Measurements from ENCODE around the gene UBE2R2. TPM values are rescaled to one million over a fixed set of nuclear protein-coding genes. Genes with fewer than 3 reads are reported as not detected.
"Not testable (repeated sequence)": the region's sequence is repeated elsewhere in the genome, so short reads cannot be mapped to it uniquely, and the experiment has no call there.

UBE2R2 gene
- total and polyA plus RNA-seq, 5 experiments from 2014 or later = 13.1 to 32.1 (median 16.1) TPM

DNA sequence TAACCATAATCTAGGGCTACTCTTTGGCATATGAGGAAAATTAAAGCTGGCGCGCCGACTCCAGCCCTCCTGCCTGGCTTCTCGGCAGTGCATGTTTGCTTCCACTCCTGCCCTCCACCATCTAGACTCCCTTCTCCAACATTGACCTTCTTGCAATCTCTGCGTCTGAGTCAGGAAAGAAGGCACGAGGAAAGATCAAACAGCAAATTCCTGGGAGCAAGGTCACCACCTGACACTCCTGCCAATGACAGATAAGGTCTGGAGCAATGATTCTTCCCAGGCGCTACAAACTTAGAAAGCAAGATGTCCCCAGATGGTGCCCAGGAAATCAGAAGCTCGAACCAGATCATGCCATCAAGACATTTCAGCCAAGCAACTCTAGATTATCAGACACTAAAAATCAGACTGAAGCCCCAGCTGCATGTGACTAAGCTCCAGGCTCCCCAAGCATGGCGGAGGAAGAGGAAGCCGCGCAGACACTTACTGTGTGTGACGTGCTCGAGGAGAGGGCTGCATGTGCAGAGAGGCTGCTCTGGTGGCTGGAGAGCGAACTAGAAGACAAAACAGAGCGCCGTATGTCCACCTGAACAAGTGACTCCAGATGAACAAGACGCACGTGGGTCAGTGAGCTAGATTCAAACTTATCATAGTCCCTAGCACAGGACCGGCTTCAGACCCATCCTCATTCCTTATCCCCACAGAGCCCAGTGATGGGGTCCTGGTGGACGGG, 115.3 kb downstream of the UBE2R2 start:
- H3K4me1 Mint-ChIP-seq = peaks cover 0 to 5% (median 0%) of the 10 kb centered on the region in 4 donors
- peaks cover 6 to 92% (median 19%) of the 10 kb centered on the region in 3 donors for H3K36me3 Mint-ChIP-seq
- H3K27ac Mint-ChIP-seq = peak overlapping the region in 3 of 10 donors; percentile 27 to 47 (median 45)
- no peak overlapping the region for H3K4me3 Mint-ChIP-seq
- ATAC-seq (no peak), DNase-seq (no peak)
- POLR2A ChIA-PET = no interaction called here
- no peaks in the 10 kb centered on the region for H3K9me3 Mint-ChIP-seq
- H3K27me3 Mint-ChIP-seq = no peaks in the 10 kb centered on the region

DNA sequence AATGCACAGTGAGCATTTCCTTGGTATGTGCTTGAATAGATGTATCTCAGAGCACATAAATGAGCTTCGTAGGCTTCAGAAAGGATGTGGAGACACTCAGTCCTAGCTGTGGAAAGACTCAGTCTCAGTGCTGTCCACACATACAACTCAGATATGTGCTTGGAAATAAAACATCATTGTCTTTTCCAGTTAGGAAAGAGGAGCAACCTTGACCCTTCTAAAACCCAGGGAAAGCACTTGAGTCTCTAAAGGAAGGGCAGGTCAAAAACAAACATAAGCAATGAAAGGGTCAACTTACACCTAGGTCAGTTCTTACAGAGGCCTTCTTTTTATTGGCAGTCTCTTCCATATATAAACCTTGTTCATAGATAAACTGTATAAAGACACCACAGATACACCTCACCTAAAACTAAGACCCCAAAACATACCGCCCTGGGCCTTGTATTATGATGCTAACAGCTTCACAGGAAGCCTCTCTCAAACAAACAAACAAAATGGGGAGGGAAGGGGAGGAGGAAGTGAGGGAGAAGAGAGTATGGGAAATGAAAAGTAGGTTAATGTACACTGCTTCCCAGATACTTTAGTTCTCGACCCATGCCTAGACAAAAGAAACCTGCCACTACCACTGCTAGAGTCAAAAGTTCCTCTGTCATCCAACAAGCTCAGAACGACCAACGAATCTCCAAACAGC, 117.4 kb downstream of the UBE2R2 start:
- no peaks in the 10 kb centered on the region for H3K9me3 Mint-ChIP-seq
- H3K4me1 Mint-ChIP-seq = peaks cover 0 to 5% (median 2%) of the 10 kb centered on the region in 4 donors
- H3K27me3 Mint-ChIP-seq = no peaks in the 10 kb centered on the region
- ATAC-seq (no peak), DNase-seq (no peak)
- H3K4me3 Mint-ChIP-seq = no peak overlapping the region
- peak overlapping the region in 3 of 10 donors; percentile 25 to 71 (median 60) for H3K27ac Mint-ChIP-seq
- POLR2A ChIA-PET = interaction anchor here (1.1 kb wide), 1 partner anchor 13 kb away, joined by 3 read pairs; no protein-coding TSS in a partner anchor
- H3K36me3 Mint-ChIP-seq = peaks cover 6 to 87% (median 19%) of the 10 kb centered on the region in 3 donors

GRCh38 chr9:33939924-33940874, 123.2 kb downstream of the UBE2R2 start:
- POLR2A ChIA-PET = no interaction called here
- Mint-ChIP-seq H3K4me3 (no peak overlapping the region), H3K27ac (no peak overlapping the region), H3K9me3 (no peaks in the 10 kb centered on the region), H3K4me1 (peaks cover 0 to 5% (median 2%) of the 10 kb centered on the region in 4 donors), H3K36me3 (peaks cover 0 to 81% (median 34%) of the 10 kb centered on the region in 3 donors), H3K27me3 (no peaks in the 10 kb centered on the region)
- ATAC-seq (no peak), DNase-seq (no peak)

DNA sequence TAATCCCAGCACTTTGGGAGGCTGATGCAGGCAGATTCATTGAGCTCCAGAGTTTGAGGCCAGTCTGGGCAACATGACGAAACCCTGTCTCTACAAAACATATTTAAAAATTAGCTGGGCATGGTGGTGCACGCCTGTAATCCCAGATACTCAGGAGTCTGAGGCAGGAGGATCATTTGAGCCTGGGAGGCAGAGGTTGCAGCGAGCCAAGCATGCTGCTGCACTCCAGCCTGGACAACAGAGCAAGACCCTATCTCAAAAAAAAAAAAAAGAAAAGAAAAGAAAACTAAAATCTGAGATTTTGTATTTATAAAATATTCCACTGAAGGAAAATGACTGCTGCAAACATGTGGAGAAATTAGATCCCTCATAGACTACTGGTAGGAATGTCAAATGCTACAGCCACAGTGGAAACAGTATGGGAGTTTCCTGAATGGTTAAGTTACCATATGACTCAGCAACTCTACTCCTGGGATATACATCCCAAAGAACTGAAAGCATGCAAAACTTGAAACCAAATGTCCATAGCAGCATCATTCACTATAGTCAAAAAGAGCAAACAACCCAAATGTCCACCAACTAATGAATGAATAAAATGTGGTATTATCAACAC, 125.6 kb downstream of the UBE2R2 start:
- no peak for ATAC-seq
- H3K9me3 Mint-ChIP-seq = no peaks in the 10 kb centered on the region
- peaks cover 0 to 5% (median 2%) of the 10 kb centered on the region in 4 donors for H3K4me1 Mint-ChIP-seq
- H3K36me3 Mint-ChIP-seq = peaks cover 5 to 80% (median 36%) of the 10 kb centered on the region in 3 donors
- no peak overlapping the region for H3K4me3 Mint-ChIP-seq
- H3K27me3 Mint-ChIP-seq = no peaks in the 10 kb centered on the region
- H3K27ac Mint-ChIP-seq = peak overlapping the region in 1 of 10 donors; percentile 61
- DNase-seq = no peak
- POLR2A ChIA-PET = no interaction called here

GRCh38 chr9:33943389-33943788, 126.4 kb downstream of the UBE2R2 start:
- peak overlapping the region in 1 of 10 donors; percentile 61 for H3K27ac Mint-ChIP-seq
- H3K9me3 Mint-ChIP-seq = no peaks in the 10 kb centered on the region
- peaks cover 5 to 82% (median 42%) of the 10 kb centered on the region in 3 donors for H3K36me3 Mint-ChIP-seq
- H3K4me1 Mint-ChIP-seq = peaks cover 0 to 5% (median 2%) of the 10 kb centered on the region in 4 donors
- ATAC-seq (no peak), DNase-seq (no peak)
- H3K4me3 Mint-ChIP-seq = no peak overlapping the region
- H3K27me3 Mint-ChIP-seq = no peaks in the 10 kb centered on the region
- POLR2A ChIA-PET = interaction anchor here (0.6 kb wide), 1 partner anchor 201 kb away, joined by 4 read pairs; no protein-coding TSS in a partner anchor

DNA sequence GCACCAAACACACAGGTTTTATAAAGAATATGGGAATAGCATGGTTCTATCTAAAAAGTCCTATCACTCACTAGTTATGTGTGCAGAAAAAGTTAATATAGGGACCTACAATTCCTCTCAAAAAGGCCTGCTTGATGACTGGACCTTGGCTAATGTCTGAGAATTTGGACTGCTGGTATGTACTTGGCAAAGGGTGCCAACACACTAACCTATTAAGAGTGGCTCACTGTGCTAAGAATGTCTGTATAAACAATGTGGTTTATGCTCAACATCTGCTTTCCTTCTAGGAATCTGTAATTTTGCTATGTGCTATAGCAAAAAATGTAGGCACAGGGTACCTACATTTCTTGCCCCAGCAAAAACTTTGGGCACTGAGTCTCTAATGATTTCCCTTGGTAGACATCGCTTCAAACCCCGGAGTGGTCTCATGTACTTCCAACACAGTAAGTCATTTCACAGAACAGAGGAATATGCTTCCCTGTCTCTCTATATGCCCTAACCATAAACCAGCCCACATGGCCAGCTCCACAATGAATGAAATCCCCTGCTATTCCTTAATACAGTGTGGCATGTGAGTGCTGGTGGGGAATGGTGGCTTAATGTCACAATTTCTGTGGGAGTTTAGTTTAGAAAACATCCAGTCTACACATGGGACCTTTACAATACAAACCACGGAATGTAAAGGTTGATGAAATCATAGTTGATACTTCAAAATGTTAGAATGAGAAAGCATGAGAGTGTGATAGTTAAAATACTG, 130.0 kb downstream of the UBE2R2 start:
- no peaks in the 10 kb centered on the region for H3K27me3 Mint-ChIP-seq
- peaks cover 5 to 74% (median 29%) of the 10 kb centered on the region in 3 donors for H3K36me3 Mint-ChIP-seq
- H3K27ac Mint-ChIP-seq = peak overlapping the region in 1 of 10 donors; percentile 9
- POLR2A ChIA-PET = interaction anchor here (0.6 kb wide), 1 partner anchor 13 kb away, joined by 3 read pairs; no protein-coding TSS in a partner anchor
- ATAC-seq = no peak
- H3K4me3 Mint-ChIP-seq = no peak overlapping the region
- DNase-seq = no peak
- peaks cover 0 to 4% (median 0%) of the 10 kb centered on the region in 4 donors for H3K4me1 Mint-ChIP-seq
- H3K9me3 Mint-ChIP-seq = no peaks in the 10 kb centered on the region

DNA sequence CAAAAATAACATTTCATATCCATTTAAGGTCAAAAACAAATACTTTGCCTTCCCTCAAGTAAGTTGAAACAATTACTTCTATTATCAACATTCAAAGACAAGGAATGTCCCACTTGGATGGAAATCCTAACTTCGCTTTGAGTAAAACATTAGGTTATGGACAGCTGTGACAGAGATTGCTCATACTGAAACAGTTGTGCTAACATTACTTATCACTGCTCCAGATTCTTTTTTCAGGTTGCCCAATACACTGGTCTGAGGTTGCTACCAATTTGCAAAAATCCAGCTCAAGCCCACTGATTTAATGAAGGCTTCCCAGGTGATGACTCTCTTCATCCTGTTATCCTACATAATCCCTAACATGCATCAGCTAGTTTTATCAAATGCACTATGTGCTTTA, 133.4 kb downstream of the UBE2R2 start:
- Mint-ChIP-seq H3K27ac (peak overlapping the region in 1 of 10 donors; percentile 51), H3K4me1 (peaks cover 0 to 4% (median 0%) of the 10 kb centered on the region in 4 donors), H3K9me3 (no peaks in the 10 kb centered on the region), H3K36me3 (peaks cover 6 to 73% (median 20%) of the 10 kb centered on the region in 3 donors), H3K27me3 (no peaks in the 10 kb centered on the region), H3K4me3 (no peak overlapping the region)
- DNase-seq (no peak), ATAC-seq (no peak)
- POLR2A ChIA-PET = interaction anchor here (0.6 kb wide), 1 partner anchor 10 kb away, joined by 5 read pairs; no protein-coding TSS in a partner anchor

DNA sequence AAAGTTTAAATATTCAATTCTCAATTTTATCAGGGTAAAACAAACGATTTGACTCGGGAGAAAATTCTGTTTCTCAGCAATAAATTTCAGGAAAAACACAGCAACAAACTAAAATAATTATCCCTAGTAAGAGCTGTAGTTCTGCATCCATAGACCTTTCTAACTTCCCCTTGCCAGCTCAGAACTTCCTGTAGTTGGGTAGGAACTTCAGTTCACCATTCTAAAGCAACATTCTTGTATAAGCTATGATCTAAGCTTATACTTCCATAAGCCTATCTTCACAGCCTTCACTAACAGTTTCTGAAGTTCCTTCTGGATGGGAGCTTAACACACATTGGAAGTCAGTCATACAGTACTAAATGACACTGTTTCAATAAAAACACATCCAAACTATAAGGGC, 135.1 kb downstream of the UBE2R2 start:
- ATAC-seq = no peak
- no peak overlapping the region for H3K4me3 Mint-ChIP-seq
- no peak for DNase-seq
- peaks cover 3 to 76% (median 20%) of the 10 kb centered on the region in 3 donors for H3K36me3 Mint-ChIP-seq
- peaks cover 0 to 4% (median 0%) of the 10 kb centered on the region in 4 donors for H3K4me1 Mint-ChIP-seq
- no peaks in the 10 kb centered on the region for H3K27me3 Mint-ChIP-seq
- POLR2A ChIA-PET = no interaction called here
- H3K9me3 Mint-ChIP-seq = no peaks in the 10 kb centered on the region
- peak overlapping the region in 1 of 10 donors; percentile 24 for H3K27ac Mint-ChIP-seq

- Mint-ChIP-seq H3K4me3 (no peak overlapping the region), H3K4me1 (peaks cover 0 to 3% (median 0%) of the 10 kb centered on the region in 4 donors), H3K9me3 (no peaks in the 10 kb centered on the region), H3K27ac (peak overlapping the region in 1 of 10 donors; percentile 58), H3K27me3 (no peaks in the 10 kb centered on the region), H3K36me3 (peaks cover 11 to 86% (median 19%) of the 10 kb centered on the region in 3 donors)
- ATAC-seq (no peak), DNase-seq (no peak)
- POLR2A ChIA-PET = interaction anchor here (1.1 kb wide), 1 partner anchor 13 kb away, joined by 4 read pairs; no protein-coding TSS in a partner anchor
Measured at GRCh38 chr9:33956544-33956943, 139.6 kb downstream of the UBE2R2 start.

- ATAC-seq = no peak
- peaks cover 8 to 78% (median 10%) of the 10 kb centered on the region in 3 donors for H3K36me3 Mint-ChIP-seq
- no peaks in the 10 kb centered on the region for H3K9me3 Mint-ChIP-seq
- no peak for DNase-seq
- POLR2A ChIA-PET = no interaction called here
- no peak overlapping the region for H3K4me3 Mint-ChIP-seq
- H3K27me3 Mint-ChIP-seq = no peaks in the 10 kb centered on the region
- peak overlapping the region in 1 of 10 donors; percentile 48 for H3K27ac Mint-ChIP-seq
- no peaks in the 10 kb centered on the region for H3K4me1 Mint-ChIP-seq
Measured at GRCh38 chr9:33959725-33960124, 142.8 kb downstream of the UBE2R2 start.

GRCh38 chr9:33962468-33962867, 145.5 kb downstream of the UBE2R2 start:
- POLR2A ChIA-PET, ATAC-seq, H3K27ac Mint-ChIP-seq, H3K9me3 Mint-ChIP-seq, H3K27me3 Mint-ChIP-seq, H3K4me3 Mint-ChIP-seq, DNase-seq, H3K4me1 Mint-ChIP-seq: not testable (repeated sequence)
- H3K36me3 Mint-ChIP-seq = peaks cover 8 to 56% (median 17%) of the 10 kb centered on the region in 3 donors
